ENCODE results near the gene HEG1. TPM values are rescaled to one million over a fixed set of nuclear protein-coding genes. Genes with fewer than 3 reads are reported as not detected.

The HEG1 gene
- total RNA-seq, 4 donors from 2014 or later: 95.2 to 238 (median 147) TPM

DNA sequence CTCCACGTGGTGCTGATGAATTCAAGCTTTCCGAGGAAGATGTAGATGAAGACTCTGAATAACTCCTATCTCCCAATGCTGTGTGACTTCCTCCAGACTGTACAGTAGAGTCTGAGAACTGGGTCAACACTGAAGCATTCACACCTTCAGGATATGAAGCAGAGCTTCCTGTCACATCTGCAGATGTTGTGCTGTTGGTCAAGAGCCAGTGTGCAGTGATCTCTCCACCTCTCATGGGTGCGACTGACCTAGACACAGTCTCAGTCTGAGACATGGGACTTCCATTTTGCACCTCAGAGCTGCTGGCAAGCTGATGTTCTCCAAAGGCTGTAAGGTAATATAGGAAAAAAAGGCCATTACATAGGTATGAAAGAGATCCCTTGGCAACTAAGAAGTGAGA, 36.5 kb downstream of the HEG1 start:
- DNase-seq (ENCODE audit: low spot score) (no peak), ATAC-seq (ENCODE audit: low FRiP score) (no peak)
- TF ChIP-seq, protein P1, sequence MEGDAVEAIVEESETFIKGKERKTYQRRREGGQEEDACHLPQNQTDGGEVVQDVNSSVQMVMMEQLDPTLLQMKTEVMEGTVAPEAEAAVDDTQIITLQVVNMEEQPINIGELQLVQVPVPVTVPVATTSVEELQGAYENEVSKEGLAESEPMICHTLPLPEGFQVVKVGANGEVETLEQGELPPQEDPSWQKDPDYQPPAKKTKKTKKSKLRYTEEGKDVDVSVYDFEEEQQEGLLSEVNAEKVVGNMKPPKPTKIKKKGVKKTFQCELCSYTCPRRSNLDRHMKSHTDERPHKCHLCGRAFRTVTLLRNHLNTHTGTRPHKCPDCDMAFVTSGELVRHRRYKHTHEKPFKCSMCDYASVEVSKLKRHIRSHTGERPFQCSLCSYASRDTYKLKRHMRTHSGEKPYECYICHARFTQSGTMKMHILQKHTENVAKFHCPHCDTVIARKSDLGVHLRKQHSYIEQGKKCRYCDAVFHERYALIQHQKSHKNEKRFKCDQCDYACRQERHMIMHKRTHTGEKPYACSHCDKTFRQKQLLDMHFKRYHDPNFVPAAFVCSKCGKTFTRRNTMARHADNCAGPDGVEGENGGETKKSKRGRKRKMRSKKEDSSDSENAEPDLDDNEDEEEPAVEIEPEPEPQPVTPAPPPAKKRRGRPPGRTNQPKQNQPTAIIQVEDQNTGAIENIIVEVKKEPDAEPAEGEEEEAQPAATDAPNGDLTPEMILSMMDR (IDR thresholded peaks at IDR 0.05): no peak

DNA sequence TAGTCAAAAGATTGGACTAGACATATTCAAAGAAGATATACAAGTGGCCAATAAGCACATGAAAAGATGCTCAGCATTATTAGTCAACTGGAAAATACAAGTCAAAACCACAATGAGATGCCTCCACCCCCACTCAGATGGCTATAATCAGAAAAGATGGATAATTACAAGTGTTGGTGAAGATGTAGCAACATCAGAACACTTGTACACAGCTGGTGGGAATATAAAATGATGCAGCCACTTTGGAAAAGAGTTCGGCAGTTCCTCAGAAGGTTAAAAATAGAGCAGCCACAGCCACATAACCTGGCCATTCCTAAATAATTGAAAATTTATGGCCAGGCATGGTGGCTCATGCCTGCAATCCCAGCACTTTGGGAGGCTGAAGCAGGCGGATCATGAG, 38.4 kb downstream of the HEG1 start:
- DNase-seq (ENCODE audit: low spot score) (no peak), ATAC-seq (ENCODE audit: low FRiP score) (no peak)
- TF ChIP-seq, protein P1 (IDR thresholded peaks at IDR 0.05): no peak

DNA sequence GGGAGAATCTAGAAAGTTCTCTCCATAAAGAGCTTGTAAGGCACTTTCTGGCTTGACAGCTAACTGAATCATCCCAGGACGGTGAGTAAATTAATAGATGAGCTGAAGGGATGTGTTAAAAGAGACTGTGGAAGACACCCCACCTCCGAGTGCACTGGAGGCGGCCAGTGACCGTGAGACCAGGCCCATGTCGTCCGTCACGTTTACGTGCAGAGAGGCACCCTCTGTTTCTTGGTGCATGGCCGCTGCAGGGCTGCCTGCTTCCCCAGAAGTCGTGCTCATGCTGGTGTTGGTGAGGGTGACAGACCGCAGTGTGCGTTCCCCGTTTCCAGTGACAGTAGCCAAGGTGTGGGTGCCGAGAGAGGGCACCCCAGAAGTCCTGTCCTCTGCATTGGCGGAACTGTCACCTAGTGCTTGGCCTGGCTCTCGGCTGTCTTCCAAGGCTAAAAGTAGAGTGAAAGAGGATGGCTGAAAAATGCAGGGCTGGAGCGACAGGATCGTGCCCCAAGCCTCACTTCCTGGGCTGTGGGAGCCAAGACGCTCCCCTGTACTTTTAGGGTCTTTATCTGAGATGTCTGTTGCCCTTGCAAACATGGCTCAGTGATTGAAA, 41.1 kb downstream of the HEG1 start:
- no peak for DNase-seq (ENCODE audit: low spot score)
- TF ChIP-seq, protein P1 (IDR thresholded peaks at IDR 0.05): no peak
- ATAC-seq (ENCODE audit: low FRiP score): no peak

DNA sequence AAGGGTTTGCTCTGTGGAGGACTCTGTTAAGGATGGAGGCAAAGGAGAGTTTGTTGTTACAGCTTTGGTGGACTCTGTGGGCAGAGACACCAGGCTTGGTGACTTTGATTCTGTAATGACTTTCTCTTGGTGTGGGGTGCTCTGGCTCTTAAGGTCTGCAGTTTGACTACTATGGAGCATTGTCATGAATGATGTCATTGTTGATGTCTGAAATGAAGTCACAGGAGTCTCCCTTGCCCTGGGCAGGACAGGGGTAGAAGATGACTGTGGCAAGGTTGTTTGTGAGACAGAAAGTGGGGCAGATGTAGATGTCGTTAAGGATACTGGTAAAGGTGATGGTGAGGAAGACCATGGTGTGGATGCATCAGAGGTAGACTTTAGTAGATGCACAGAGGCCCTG, 42.7 kb downstream of the HEG1 start:
- TF ChIP-seq, protein P1 (IDR thresholded peaks at IDR 0.05): no peak
- DNase-seq (ENCODE audit: low spot score): no peak
- no peak for ATAC-seq (ENCODE audit: low FRiP score)

DNA sequence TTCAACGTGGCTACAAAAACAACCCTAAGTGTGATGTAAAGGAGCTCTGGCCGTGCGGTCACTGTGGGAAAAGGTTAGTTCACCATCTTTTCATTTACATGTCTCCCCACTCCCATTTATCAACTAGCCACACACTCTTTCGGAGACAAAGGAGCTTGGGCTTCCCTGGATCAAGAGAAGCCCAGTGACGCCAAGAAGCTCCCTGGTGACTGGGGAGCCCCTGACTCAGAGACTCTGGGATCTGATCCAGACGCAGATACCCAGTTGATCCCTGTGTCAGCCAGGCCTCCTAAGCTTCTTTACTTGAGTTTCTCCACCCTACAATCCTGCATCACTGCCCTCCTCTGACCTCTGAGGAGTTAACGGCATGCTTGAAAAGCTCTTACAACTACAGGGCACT, 43.9 kb downstream of the HEG1 start:
- ATAC-seq (ENCODE audit: low FRiP score) (no peak), DNase-seq (ENCODE audit: low spot score) (no peak)
- TF ChIP-seq, protein P1 (IDR thresholded peaks at IDR 0.05): no peak

DNA sequence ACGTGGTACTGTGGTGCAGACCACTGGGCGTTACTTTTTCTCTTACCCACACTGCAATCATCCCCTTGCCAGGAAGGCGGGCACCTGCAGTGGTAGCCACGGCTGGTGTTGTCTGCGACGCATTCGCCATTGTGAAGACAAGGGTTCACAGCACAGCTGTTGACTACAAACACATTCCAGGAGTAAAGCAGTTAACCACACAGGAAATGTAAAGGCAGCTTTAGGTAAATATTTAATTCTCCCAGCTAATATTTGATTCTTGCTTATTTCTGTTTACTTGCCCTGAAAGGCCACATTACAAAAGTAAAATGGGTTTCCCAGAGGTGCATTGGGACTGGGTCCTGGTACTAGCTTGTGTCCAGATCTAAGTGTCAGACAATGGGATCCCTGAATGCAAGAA, 45.4 kb downstream of the HEG1 start:
- DNase-seq (ENCODE audit: low spot score) (no peak), ATAC-seq (ENCODE audit: low FRiP score) (no peak)
- TF ChIP-seq, protein P1 (IDR thresholded peaks at IDR 0.05): no peak

DNA sequence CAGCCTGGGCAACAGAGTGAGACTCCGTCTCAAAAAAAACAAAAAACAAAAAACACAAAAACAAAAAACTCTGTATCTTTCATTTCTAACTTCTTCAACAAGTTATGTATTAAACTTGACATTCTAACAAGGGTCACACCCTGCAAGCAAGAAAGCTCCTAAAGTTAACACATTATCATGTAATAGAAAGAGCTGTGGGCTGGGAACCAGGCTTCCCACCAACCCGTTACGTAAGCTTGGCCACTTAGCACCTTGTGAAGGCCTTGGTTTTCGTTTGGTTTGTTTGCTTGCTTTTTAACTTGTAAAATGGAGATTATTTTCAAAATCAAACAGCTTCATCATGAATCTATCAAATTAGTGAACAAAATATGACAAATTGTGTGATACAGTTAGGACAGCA, 47.0 kb downstream of the HEG1 start:
- ATAC-seq (ENCODE audit: low FRiP score) (no peak), DNase-seq (ENCODE audit: low spot score) (no peak)
- TF ChIP-seq, protein P1 (IDR thresholded peaks at IDR 0.05): no peak
